ENCODE results near the gene BDKRB2. TPM values are rescaled to one million over a fixed set of nuclear protein-coding genes. Genes with fewer than 3 reads are reported as not detected.

BDKRB2 gene
- total RNA-seq, 2 donors from 2014 or later, result 11.3 to 23.3 TPM

GRCh38 chr14:96177766-96178375 lies 26.8 kb upstream of the BDKRB2 start:
- no peaks in the 10 kb centered on the region for H3K4me1 ChIP-seq
- no peaks in the 10 kb centered on the region for H3K9me3 ChIP-seq
- TF ChIP-seq, protein P1, sequence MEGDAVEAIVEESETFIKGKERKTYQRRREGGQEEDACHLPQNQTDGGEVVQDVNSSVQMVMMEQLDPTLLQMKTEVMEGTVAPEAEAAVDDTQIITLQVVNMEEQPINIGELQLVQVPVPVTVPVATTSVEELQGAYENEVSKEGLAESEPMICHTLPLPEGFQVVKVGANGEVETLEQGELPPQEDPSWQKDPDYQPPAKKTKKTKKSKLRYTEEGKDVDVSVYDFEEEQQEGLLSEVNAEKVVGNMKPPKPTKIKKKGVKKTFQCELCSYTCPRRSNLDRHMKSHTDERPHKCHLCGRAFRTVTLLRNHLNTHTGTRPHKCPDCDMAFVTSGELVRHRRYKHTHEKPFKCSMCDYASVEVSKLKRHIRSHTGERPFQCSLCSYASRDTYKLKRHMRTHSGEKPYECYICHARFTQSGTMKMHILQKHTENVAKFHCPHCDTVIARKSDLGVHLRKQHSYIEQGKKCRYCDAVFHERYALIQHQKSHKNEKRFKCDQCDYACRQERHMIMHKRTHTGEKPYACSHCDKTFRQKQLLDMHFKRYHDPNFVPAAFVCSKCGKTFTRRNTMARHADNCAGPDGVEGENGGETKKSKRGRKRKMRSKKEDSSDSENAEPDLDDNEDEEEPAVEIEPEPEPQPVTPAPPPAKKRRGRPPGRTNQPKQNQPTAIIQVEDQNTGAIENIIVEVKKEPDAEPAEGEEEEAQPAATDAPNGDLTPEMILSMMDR (IDR thresholded peaks at IDR 0.05), result no peak
- no peak overlapping the region for H3K27ac ChIP-seq
- DNase-seq, result no peak
- no peaks in the 10 kb centered on the region for H3K36me3 ChIP-seq
- no peak overlapping the region for H3K4me3 ChIP-seq
- intact Hi-C loops (cut with DNase I), result no loop called here
- H3K27me3 ChIP-seq, result no peaks in the 10 kb centered on the region
- no peak overlapping the region for H3K9ac ChIP-seq (ENCODE audit: low read depth in 2 of 2, low read length in 2 of 2)

DNA sequence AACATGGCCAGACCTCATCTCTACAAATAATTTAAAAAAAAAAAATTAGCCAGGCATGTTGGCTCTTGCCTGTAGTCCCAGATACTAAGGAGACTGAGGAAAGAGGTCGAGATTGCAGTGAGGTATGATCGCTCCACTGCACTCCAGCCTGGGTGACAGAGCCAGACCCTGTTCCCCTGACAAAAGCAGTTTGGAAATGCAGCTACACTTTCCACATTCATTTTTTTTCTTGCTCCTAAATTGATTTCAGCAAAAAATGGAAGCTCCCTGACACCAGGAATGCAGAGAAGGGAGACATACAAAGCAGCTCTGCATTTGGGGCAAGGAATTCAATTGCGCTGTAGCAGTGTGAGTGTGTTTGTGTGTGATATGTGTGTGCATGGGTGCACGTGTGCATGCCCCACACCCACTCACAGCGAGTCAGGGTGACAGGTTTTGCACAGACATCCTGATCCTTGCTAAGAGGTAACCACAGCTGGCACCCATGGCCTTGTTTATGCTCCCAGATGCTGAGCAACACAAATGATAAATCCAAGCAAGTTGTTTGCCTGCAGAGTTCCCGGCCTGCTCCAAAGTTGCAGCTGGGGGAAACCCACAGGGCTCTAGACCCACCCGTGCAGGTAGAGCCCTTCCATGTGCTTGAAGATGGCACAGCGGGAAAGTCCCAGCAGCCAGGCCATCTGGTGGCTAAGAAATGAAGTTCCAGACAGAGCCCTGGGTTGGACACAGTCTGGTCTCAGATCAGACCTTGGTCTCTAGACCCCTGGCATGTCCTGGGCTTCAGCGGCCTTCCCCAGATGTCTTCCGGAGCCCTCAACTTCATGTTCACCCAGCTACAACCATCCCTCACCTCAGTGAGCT lies 25.9 kb upstream of the BDKRB2 start:
- intact Hi-C loops (cut with DNase I), result no loop called here
- no peak overlapping the region for H3K27ac ChIP-seq
- no peak overlapping the region for H3K4me3 ChIP-seq
- no peaks in the 10 kb centered on the region for H3K36me3 ChIP-seq
- no peak overlapping the region for H3K9ac ChIP-seq (ENCODE audit: low read depth in 2 of 2, low read length in 2 of 2)
- H3K4me1 ChIP-seq, result no peaks in the 10 kb centered on the region
- DNase-seq, result no peak
- no peaks in the 10 kb centered on the region for H3K27me3 ChIP-seq
- TF ChIP-seq, protein P1 (IDR thresholded peaks at IDR 0.05), result no peak
- H3K9me3 ChIP-seq, result no peaks in the 10 kb centered on the region

GRCh38 chr14:96180043-96180874 lies 24.4 kb upstream of the BDKRB2 start:
- no peak for DNase-seq
- TF ChIP-seq, protein P1 (IDR thresholded peaks at IDR 0.05), result no peak
- no peak overlapping the region for H3K9ac ChIP-seq (ENCODE audit: low read depth in 2 of 2, low read length in 2 of 2)
- no peaks in the 10 kb centered on the region for H3K4me1 ChIP-seq
- no peak overlapping the region for H3K4me3 ChIP-seq
- H3K27me3 ChIP-seq, result no peaks in the 10 kb centered on the region
- intact Hi-C loops (cut with DNase I), result no loop called here
- H3K36me3 ChIP-seq, result no peaks in the 10 kb centered on the region
- no peaks in the 10 kb centered on the region for H3K9me3 ChIP-seq
- H3K27ac ChIP-seq, result no peak overlapping the region

GRCh38 chr14:96181186-96182056 lies 23.2 kb upstream of the BDKRB2 start:
- intact Hi-C loops (cut with DNase I), result no loop called here
- Histone ChIP-seq H3K27me3 (no peaks in the 10 kb centered on the region), H3K4me1 (no peaks in the 10 kb centered on the region), H3K4me3 (no peak overlapping the region), H3K9ac (ENCODE audit: low read depth in 2 of 2, low read length in 2 of 2) (no peak overlapping the region), H3K27ac (no peak overlapping the region), H3K9me3 (no peaks in the 10 kb centered on the region), H3K36me3 (no peaks in the 10 kb centered on the region)
- DNase-seq, result no peak
- TF ChIP-seq, protein P1 (IDR thresholded peaks at IDR 0.05), result no peak
